HepG2 (cell line): ENCODE data around the gene SEMA6B. TPM values are rescaled to one million over a fixed set of nuclear protein-coding genes. Genes with fewer than 3 reads are reported as not detected.

Experiments used
- CREB1 ChIP-seq, 2 experiments: fragments of 450-650 bp in 1 of 2; IDR thresholded peaks; 2 replicates each; pipeline ENCODE4 v1.6.1; 2016 to 2017; ENCODE audit warnings: control low read depth in 1 of 2, mild to moderate bottlenecking in 1 of 2, missing compliant biosample characterization in 1 of 2, missing genetic modification characterization in 1 of 2
- E2F2 ChIP-seq: sonication (generic); formaldehyde crosslinking; IDR thresholded peaks from 2 replicates; pipeline ENCODE4 v1.4.0; 2020; ENCODE audit warnings: missing genetic modification reagents, borderline replicate concordance
- FOXP4 ChIP-seq: sonication (generic); formaldehyde crosslinking; IDR thresholded peaks from 2 replicates; pipeline ENCODE4 v1.4.0; 2020; ENCODE audit warnings: missing genetic modification reagents
- HDAC1 ChIP-seq: sonication (generic); formaldehyde crosslinking; IDR thresholded peaks from 2 replicates; pipeline ENCODE4 v1.5.1; 2020; ENCODE audit warnings: mild to moderate bottlenecking, missing genetic modification reagents
- HHEX ChIP-seq: IDR thresholded peaks from 2 replicates; pipeline ENCODE4 v1.6.1; 2016; ENCODE audit warnings: control low read depth
- KAT2B ChIP-seq: fragments of 150-350 bp; IDR thresholded peaks from 2 replicates; pipeline ENCODE4 v1.6.1; 2014; ENCODE audit warnings: low read depth, low read length, borderline replicate concordance
- TAF1 ChIP-seq: sonication (generic); formaldehyde crosslinking; IDR thresholded peaks from 2 replicates; pipeline ENCODE4 v1.4.0; 2020; ENCODE audit warnings: missing genetic modification reagents
- ZBTB7A ChIP-seq: sonication (generic); formaldehyde crosslinking; IDR thresholded peaks from 2 replicates; pipeline ENCODE4 v1.8.0; 2022; ENCODE audit warnings: mild to moderate bottlenecking, missing genetic modification reagents
- ZNF205 ChIP-seq: IDR thresholded peaks from 2 replicates; pipeline ENCODE4 v1.6.1; 2018; ENCODE audit warnings: missing biosample characterization, missing genetic modification reagents
- ZNF224 ChIP-seq: sonication (generic); formaldehyde crosslinking; IDR thresholded peaks from 2 replicates; pipeline ENCODE4 v1.5.0; 2020; ENCODE audit warnings: mild to moderate bottlenecking, missing genetic modification reagents
- ZUFSP ChIP-seq: sonication (generic); formaldehyde crosslinking; IDR thresholded peaks from 2 replicates; pipeline ENCODE4 v1.9.0; 2021; ENCODE audit warnings: missing genetic modification reagents, mild to moderate bottlenecking, borderline replicate concordance
- polyA plus RNA-seq, 8 experiments: library from polyadenylated mRNA; depleted of rRNA in 3 of 8; stranded (reverse) in 7 of 8; unstranded in 1 of 8; fragments of >200 nt; fragmentation: Illumina TruSeq in 4 of 8; extraction: Trizol in 4 of 8; gene quantifications; 2 replicates each; pipeline versions ENCODE4 v1.2.1 to v1.2.3, GENCODE V29; 2011 to 2016; ENCODE audit warnings: low read depth in 4 of 8, missing spikeins in 1 of 8, mixed read lengths in 1 of 8; ENCODE audit not compliant: insufficient read depth in 1 of 8
- total RNA-seq, 5 experiments: library from RNA; depleted of rRNA; stranded (reverse); fragments of >200 nt; fragmentation: Illumina TruSeq; extraction: Trizol; gene quantifications; 2 replicates each; pipeline ENCODE4 v1.2.3, GENCODE V29; 2016; ENCODE audit warnings: low read depth in 1 of 5
- TF ChIP-seq, protein P1 (sequence below), 2 experiments: IDR thresholded peaks; 2 replicates each; pipeline ENCODE4 v1.6.1; 2011 to 2012; ENCODE audit warnings: low read length in 2 of 2, borderline replicate concordance in 1 of 2, low read depth in 1 of 2, mild to moderate bottlenecking in 1 of 2, moderate library complexity in 1 of 2
- TF ChIP-seq, protein P2 (sequence below): sonication (generic); formaldehyde crosslinking; IDR thresholded peaks from 2 replicates; pipeline ENCODE4 v1.8.1; 2023; ENCODE audit warnings: mild to moderate bottlenecking, inconsistent platforms, moderate library complexity, missing genetic modification reagents, borderline replicate concordance
- TF ChIP-seq, protein P3 (sequence below): sonication (generic); formaldehyde crosslinking; IDR thresholded peaks from 2 replicates; pipeline ENCODE4 v1.8.1; 2022; ENCODE audit warnings: mild to moderate bottlenecking, missing genetic modification reagents
- TF ChIP-seq, protein P4 (sequence below): sonication (generic); formaldehyde crosslinking; IDR thresholded peaks from 2 replicates; pipeline ENCODE4 v1.5.0; 2020; ENCODE audit warnings: mild to moderate bottlenecking, missing genetic modification reagents

SEMA6B gene
- total and polyA plus RNA-seq, 2 of the 13 experiments (the other 11 are each of a cell fraction or from before 2014, with no cell fraction given) = 45.5 to 67.1 TPM

DNA sequence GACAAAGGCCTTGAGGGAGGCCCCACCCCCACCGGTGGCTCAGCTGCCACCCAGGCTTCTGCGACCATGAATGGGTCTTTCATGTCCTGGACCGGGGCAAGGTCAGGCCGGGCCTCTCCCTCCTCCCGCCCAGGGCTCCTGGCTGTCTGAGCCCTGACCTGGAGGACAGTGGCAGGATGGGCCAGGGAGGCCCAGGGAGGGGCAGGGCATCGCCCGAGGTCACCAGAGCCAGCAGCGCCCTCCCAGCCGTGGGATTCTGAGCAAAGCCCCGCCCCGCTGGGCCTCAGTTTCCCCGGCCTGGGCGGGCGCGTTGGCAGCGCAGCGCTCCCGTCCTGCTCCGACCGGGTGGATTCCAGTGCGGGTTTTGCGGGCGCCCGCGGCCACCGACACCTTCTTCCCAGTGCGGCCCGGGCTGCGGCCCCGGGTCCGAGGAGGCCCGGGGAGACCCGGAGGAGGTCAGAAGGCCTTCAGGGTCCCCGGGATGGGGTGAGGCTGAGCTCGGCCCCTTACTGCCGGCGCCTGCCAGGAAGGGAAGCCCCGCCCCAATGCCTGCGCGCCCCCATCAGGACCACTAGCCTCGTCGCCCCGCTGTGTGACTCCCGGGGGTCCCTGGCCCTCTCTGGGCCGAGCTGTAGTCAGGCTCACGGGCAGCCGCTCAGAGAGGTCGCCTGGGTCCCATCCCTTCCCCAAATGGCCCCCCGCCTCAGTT, 24.6 kb upstream of the SEMA6B start (continued):
- TF ChIP-seq, protein P1, sequence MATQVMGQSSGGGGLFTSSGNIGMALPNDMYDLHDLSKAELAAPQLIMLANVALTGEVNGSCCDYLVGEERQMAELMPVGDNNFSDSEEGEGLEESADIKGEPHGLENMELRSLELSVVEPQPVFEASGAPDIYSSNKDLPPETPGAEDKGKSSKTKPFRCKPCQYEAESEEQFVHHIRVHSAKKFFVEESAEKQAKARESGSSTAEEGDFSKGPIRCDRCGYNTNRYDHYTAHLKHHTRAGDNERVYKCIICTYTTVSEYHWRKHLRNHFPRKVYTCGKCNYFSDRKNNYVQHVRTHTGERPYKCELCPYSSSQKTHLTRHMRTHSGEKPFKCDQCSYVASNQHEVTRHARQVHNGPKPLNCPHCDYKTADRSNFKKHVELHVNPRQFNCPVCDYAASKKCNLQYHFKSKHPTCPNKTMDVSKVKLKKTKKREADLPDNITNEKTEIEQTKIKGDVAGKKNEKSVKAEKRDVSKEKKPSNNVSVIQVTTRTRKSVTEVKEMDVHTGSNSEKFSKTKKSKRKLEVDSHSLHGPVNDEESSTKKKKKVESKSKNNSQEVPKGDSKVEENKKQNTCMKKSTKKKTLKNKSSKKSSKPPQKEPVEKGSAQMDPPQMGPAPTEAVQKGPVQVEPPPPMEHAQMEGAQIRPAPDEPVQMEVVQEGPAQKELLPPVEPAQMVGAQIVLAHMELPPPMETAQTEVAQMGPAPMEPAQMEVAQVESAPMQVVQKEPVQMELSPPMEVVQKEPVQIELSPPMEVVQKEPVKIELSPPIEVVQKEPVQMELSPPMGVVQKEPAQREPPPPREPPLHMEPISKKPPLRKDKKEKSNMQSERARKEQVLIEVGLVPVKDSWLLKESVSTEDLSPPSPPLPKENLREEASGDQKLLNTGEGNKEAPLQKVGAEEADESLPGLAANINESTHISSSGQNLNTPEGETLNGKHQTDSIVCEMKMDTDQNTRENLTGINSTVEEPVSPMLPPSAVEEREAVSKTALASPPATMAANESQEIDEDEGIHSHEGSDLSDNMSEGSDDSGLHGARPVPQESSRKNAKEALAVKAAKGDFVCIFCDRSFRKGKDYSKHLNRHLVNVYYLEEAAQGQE (IDR thresholded peaks at IDR 0.05; ENCODE audit: borderline replicate concordance in 1 of 2, low read depth in 1 of 2, low read length in 2 of 2) = no peak; a peak in 1 of 4 replicates
- TF ChIP-seq, protein P2, sequence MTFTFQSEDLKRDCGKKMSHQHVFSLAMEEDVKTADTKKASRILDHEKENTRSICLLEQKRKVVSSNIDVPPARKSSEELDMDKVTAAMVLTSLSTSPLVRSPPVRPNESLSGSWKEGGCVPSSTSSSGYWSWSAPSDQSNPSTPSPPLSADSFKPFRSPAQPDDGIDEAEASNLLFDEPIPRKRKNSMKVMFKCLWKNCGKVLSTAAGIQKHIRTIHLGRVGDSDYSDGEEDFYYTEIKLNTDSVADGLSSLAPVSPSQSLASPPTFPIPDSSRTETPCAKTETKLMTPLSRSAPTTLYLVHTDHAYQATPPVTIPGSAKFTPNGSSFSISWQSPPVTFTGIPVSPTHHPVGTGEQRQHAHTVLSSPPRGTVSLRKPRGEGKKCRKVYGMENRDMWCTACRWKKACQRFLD (CRISPR knock-in tag) = no peak
- 0 out of 2 replicates have a peak, but pooled peaks have one; percentile 23 for TF ChIP-seq ZBTB7A
- peak; percentile 89 for TF ChIP-seq HDAC1 (CRISPR knock-in tag)
- TF ChIP-seq CREB1 (IDR thresholded peaks at IDR 0.05) = no peak
- no peak for TF ChIP-seq CREB1 (CRISPR knock-in tag; IDR thresholded peaks at IDR 0.05)
- no peak for TF ChIP-seq HHEX (CRISPR knock-in tag)
- TF ChIP-seq, protein P3, sequence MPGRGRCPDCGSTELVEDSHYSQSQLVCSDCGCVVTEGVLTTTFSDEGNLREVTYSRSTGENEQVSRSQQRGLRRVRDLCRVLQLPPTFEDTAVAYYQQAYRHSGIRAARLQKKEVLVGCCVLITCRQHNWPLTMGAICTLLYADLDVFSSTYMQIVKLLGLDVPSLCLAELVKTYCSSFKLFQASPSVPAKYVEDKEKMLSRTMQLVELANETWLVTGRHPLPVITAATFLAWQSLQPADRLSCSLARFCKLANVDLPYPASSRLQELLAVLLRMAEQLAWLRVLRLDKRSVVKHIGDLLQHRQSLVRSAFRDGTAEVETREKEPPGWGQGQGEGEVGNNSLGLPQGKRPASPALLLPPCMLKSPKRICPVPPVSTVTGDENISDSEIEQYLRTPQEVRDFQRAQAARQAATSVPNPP (CRISPR knock-in tag) = no peak
- TF ChIP-seq KAT2B = no peak
- TF ChIP-seq ZUFSP = no peak
- TF ChIP-seq E2F2 (CRISPR knock-in tag) = no peak
- TF ChIP-seq FOXP4 (CRISPR knock-in tag) = peak; percentile 86
- TF ChIP-seq, protein P4, sequence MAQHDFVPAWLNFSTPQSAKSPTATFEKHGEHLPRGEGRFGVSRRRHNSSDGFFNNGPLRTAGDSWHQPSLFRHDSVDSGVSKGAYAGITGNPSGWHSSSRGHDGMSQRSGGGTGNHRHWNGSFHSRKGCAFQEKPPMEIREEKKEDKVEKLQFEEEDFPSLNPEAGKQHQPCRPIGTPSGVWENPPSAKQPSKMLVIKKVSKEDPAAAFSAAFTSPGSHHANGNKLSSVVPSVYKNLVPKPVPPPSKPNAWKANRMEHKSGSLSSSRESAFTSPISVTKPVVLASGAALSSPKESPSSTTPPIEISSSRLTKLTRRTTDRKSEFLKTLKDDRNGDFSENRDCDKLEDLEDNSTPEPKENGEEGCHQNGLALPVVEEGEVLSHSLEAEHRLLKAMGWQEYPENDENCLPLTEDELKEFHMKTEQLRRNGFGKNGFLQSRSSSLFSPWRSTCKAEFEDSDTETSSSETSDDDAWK = no peak
- TF ChIP-seq ZNF224 = 0 out of 2 replicates have a peak, but pooled peaks have one; percentile 30
- TF ChIP-seq TAF1 (CRISPR knock-in tag) = peak; percentile 62; the same call in 1 of the 2 replicates
- 0 out of 2 replicates have a peak, but pooled peaks have one; percentile 53 for TF ChIP-seq ZNF205
